Islet precursor cell (in vitro differentiated cells): Measurements from ENCODE around the gene CEBPG.

ENCODE experiments used
- DNase-seq: peaks from one replicate; pipeline ENCODE4 v3.0.0-alpha.2; 2018

CEBPG gene

GRCh38 chr19:33426621-33427361, 53.3 kb downstream of the CEBPG start:
- no peak for DNase-seq

- DNase-seq: no peak
Measured at GRCh38 chr19:33427801-33428626, 54.5 kb downstream of the CEBPG start.

GRCh38 chr19:33428627-33429125, 55.2 kb downstream of the CEBPG start:
- no peak for DNase-seq

- DNase-seq: no peak
Measured at GRCh38 chr19:33429891-33430673, 56.6 kb downstream of the CEBPG start.

- DNase-seq: peak; percentile 84
Measured at GRCh38 chr19:33430674-33431277, 57.3 kb downstream of the CEBPG start.

- no peak for DNase-seq
Measured at GRCh38 chr19:33432015-33432414, 58.5 kb downstream of the CEBPG start.
